Body of pancreas (tissue), 4 donors: ENCODE results near the gene LNX1.

ENCODE experiments used
- CTCF ChIP-seq, 7 experiments: fragments of 450-650 bp in 4 of 7; fragments of 200-600 bp in 3 of 7; sonication (generic) in 3 of 7; IDR thresholded peaks; one replicate each; pipeline ENCODE4 v1.5.1; 2016 to 2019; ENCODE audit warnings: antibody characterized with exemption in 7 of 7
- POLR2A ChIP-seq, 3 donors: fragments of 450-650 bp; IDR thresholded peaks; one replicate each; pipeline ENCODE4 v1.6.1; 2016; ENCODE audit warnings: antibody characterized with exemption in 3 of 3, mild to moderate bottlenecking in 2 of 3

- TF ChIP-seq CTCF (IDR thresholded peaks at IDR 0.05): no peak
- TF ChIP-seq POLR2A (IDR thresholded peaks at IDR 0.05): no peak
Observed at GRCh38 chr4:53476232-53477037, 114.9 kb downstream of the LNX1 start.
